GM23338 (cell line): ENCODE data around the gene IMPG2. TPM values are rescaled to one million over a fixed set of nuclear protein-coding genes. Genes with fewer than 3 reads are reported as not detected.

Experiments used
- ATAC-seq: fragments of 200-7000 bp; cut with Tn5 transposase; 3 replicates; pipeline ENCODE4 v1.9.1; 2020
- DNase-seq: peaks from one replicate; pipeline ENCODE4 v3.0.0-alpha.2; 2015; ENCODE audit warnings: low spot score
- H2AFZ ChIP-seq: fragments of 200-600 bp; sonication (generic); 2 replicates; pipeline ENCODE4 v1.8.0; 2016; ENCODE audit warnings: antibody characterized with exemption, mild to moderate bottlenecking, moderate library complexity
- H3F3A ChIP-seq: fragments of 200-600 bp; sonication (generic); replicated peaks from 2 replicates; pipeline ENCODE4 v1.8.0; 2017; ENCODE audit warnings: antibody characterized with exemption, mixed run types, low read depth
- H3K27ac ChIP-seq: fragments of 200-600 bp; sonication (generic); 2 replicates; pipeline ENCODE4 v1.6.1; 2016; ENCODE audit warnings: low read depth
- H3K27me3 ChIP-seq: fragments of 200-600 bp; sonication (generic); 2 replicates; pipeline ENCODE4 v1.8.0; 2016; ENCODE audit warnings: mild to moderate bottlenecking, mixed run types, moderate library complexity; ENCODE audit not compliant: insufficient read depth
- H3K36me3 ChIP-seq: fragments of 200-600 bp; sonication (generic); 2 replicates; pipeline ENCODE4 v1.8.0; 2016; ENCODE audit warnings: mild to moderate bottlenecking; ENCODE audit not compliant: insufficient read depth
- H3K4me1 ChIP-seq: fragments of 200-600 bp; sonication (generic); 2 replicates; pipeline ENCODE4 v1.8.0; 2016; ENCODE audit warnings: mild to moderate bottlenecking, moderate library complexity; ENCODE audit not compliant: insufficient read depth
- H3K4me2 ChIP-seq: fragments of 200-600 bp; sonication (generic); 2 replicates; pipeline ENCODE4 v1.7.1; 2017; ENCODE audit warnings: mixed run types
- H3K4me3 ChIP-seq: fragments of 200-600 bp; sonication (generic); 2 replicates; pipeline ENCODE4 v1.6.1; 2016; ENCODE audit warnings: mixed run types
- H3K79me2 ChIP-seq: fragments of 200-600 bp; sonication (generic); replicated peaks from 2 replicates; pipeline ENCODE4 v1.8.0; 2017; ENCODE audit warnings: mild to moderate bottlenecking; ENCODE audit not compliant: insufficient read depth
- H3K9me2 ChIP-seq: fragments of 200-600 bp; sonication (generic); 2 replicates; pipeline ENCODE4 v1.8.0; 2017; ENCODE audit not compliant: insufficient read depth
- H4K20me1 ChIP-seq: fragments of 200-600 bp; sonication (generic); replicated peaks from 2 replicates; pipeline ENCODE4 v1.8.0; 2017; ENCODE audit warnings: mild to moderate bottlenecking; ENCODE audit not compliant: insufficient read depth
- H3K27ac Mint-ChIP-seq: 2 replicates; pipeline ENCODE4 v1.8.0; 2020; ENCODE audit warnings: inconsistent platforms, mild to moderate bottlenecking, moderate library complexity, mixed read lengths
- H3K27me3 Mint-ChIP-seq: 3 replicates; pipeline ENCODE4 v1.8.0; 2022; ENCODE audit warnings: low read depth, mild to moderate bottlenecking, moderate library complexity, mixed read lengths, inconsistent platforms; ENCODE audit not compliant: insufficient read depth, poor library complexity
- H3K36me3 Mint-ChIP-seq: 3 replicates; pipeline ENCODE4 v1.8.0; 2021; ENCODE audit warnings: low read depth, mild to moderate bottlenecking, inconsistent platforms, moderate library complexity, mixed read lengths
- H3K4me1 Mint-ChIP-seq: 3 replicates; pipeline ENCODE4 v1.8.0; 2020; ENCODE audit warnings: mild to moderate bottlenecking, inconsistent platforms, mixed read lengths
- H3K4me3 Mint-ChIP-seq: 3 replicates; pipeline ENCODE4 v1.8.0; 2021; ENCODE audit warnings: moderate library complexity, mild to moderate bottlenecking, inconsistent platforms, mixed read lengths
- H3K9me3 Mint-ChIP-seq: 3 replicates; pipeline ENCODE4 v1.8.0; 2020; ENCODE audit warnings: moderate library complexity, mild to moderate bottlenecking, inconsistent platforms, mixed read lengths
- CREB1 ChIP-seq: fragments of 250-450 bp; sonication (Bioruptor Pico); IDR thresholded peaks from 2 replicates; pipeline ENCODE4 v1.5.0; 2020; ENCODE audit warnings: low read depth, mild to moderate bottlenecking, moderate library complexity
- ETS1 ChIP-seq: IDR thresholded peaks from 2 replicates; pipeline ENCODE4 v1.6.1; 2016; ENCODE audit warnings: antibody characterized with exemption
- EZH2 ChIP-seq: fragments of 200-600 bp; sonication (generic); IDR thresholded peaks from one replicate; pipeline ENCODE4 v1.8.0; 2017; ENCODE audit warnings: antibody characterized with exemption, mild to moderate bottlenecking, low read depth; ENCODE audit not compliant: unreplicated experiment
- EZH2phosphoT487 ChIP-seq: fragments of 200-600 bp; sonication (generic); IDR thresholded peaks from one replicate; pipeline ENCODE4 v1.8.1; 2018; ENCODE audit warnings: antibody characterized with exemption; ENCODE audit not compliant: unreplicated experiment
- JUNB ChIP-seq: IDR thresholded peaks from one replicate; pipeline ENCODE4 v1.6.1; 2016; ENCODE audit warnings: antibody characterized with exemption; ENCODE audit not compliant: unreplicated experiment
- NANOG ChIP-seq: IDR thresholded peaks from 2 replicates; pipeline ENCODE4 v1.6.1; 2016; ENCODE audit warnings: antibody characterized with exemption, borderline replicate concordance
- POLR2AphosphoS5 ChIP-seq: IDR thresholded peaks from 2 replicates; pipeline ENCODE4 v1.6.1; 2016; ENCODE audit warnings: antibody characterized with exemption, low read depth
- REST ChIP-seq: IDR thresholded peaks from one replicate; pipeline ENCODE4 v1.6.1; 2018; ENCODE audit warnings: antibody characterized with exemption; ENCODE audit not compliant: unreplicated experiment
- STAT1 ChIP-seq: IDR thresholded peaks from one replicate; pipeline ENCODE4 v1.6.1; 2016; ENCODE audit warnings: antibody characterized with exemption; ENCODE audit not compliant: unreplicated experiment
- ZNF114 ChIP-seq: fragments of 250-450 bp; sonication (Bioruptor Pico); IDR thresholded peaks from 2 replicates; pipeline ENCODE4 v1.5.0; 2020; ENCODE audit warnings: mild to moderate bottlenecking, moderate library complexity
- ZNF331 ChIP-seq: fragments of 250-450 bp; sonication (Bioruptor Pico); IDR thresholded peaks from 2 replicates; pipeline ENCODE4 v1.5.0; 2020; ENCODE audit warnings: low read depth, mild to moderate bottlenecking, moderate library complexity
- ZNF462 ChIP-seq: fragments of 250-450 bp; sonication (Bioruptor Pico); IDR thresholded peaks from 2 replicates; pipeline ENCODE4 v1.5.0; 2020; ENCODE audit warnings: mild to moderate bottlenecking, moderate library complexity
- polyA plus RNA-seq: library from polyadenylated mRNA; unstranded; fragments of >200 nt; fragmentation: Nextera tagmentation; extraction: Ambion mirVana; gene quantifications from 2 replicates; pipeline ENCODE4 v1.2.1, GENCODE V29; 2016
- total RNA-seq: library from RNA; depleted of rRNA; stranded (reverse); fragments of >200 nt; shearing (Covaris generic); gene quantifications from 2 replicates; pipeline ENCODE4 v1.2.3, GENCODE V29; 2014
- TF ChIP-seq, protein P1 (sequence below), 2 experiments: fragments of 200-600 bp in 1 of 2; sonication (generic) in 1 of 2; conservative IDR thresholded peaks; 2 replicates each; pipeline versions ENCODE4 v1.5.1 to v1.6.1; 2016 to 2017; ENCODE audit warnings: antibody characterized with exemption in 2 of 2, low read depth in 2 of 2, mild to moderate bottlenecking in 2 of 2, moderate library complexity in 1 of 2

The IMPG2 gene
- total and polyA plus RNA-seq, 2 experiments from 2014 or later: not detected

DNA sequence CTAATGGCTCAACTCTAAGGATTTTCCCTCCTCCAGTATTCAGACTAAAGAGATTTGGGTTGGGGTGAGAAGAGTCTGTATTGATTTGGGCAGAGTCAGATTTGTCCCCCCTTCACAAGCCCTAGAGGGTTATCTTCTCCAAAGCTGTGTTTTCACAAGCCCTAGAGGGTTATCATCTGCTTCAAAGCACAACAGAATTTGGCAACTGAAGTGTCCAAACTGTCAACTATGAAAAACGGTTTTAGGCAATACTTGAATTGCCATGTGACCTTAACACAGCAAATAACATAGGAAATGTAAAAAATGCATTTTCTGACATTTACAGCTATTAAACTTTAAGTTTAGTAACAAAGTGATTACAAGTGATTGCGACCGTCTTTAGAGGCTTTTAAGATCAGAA, 119.9 kb downstream of the IMPG2 start:
- Mint-ChIP-seq H3K36me3 (no peaks in the 10 kb centered on the region), H3K9me3 (no peaks in the 10 kb centered on the region), H3K27me3 (peaks cover 5% of the 10 kb centered on the region), H3K27ac (no peak overlapping the region), H3K4me3 (no peak overlapping the region), H3K4me1 (peaks cover 5% of the 10 kb centered on the region; the same call in 2 of the 3 replicates)
- Histone ChIP-seq H3K9me2 (no peaks in the 10 kb centered on the region), H4K20me1 (no peaks in the 10 kb centered on the region), H3K4me2 (no peak overlapping the region), H3K36me3 (no peaks in the 10 kb centered on the region), H3K27ac (no peak overlapping the region), H3K4me1 (no peaks in the 10 kb centered on the region), H3K27me3 (no peaks in the 10 kb centered on the region), H3K4me3 (no peak overlapping the region), H2AFZ (no peak overlapping the region), H3F3A (no peaks in the 10 kb centered on the region), H3K79me2 (no peaks in the 10 kb centered on the region)
- DNase-seq (no peak), ATAC-seq (no peak)
- TF ChIP-seq ETS1: no peak
- TF ChIP-seq, protein P1, sequence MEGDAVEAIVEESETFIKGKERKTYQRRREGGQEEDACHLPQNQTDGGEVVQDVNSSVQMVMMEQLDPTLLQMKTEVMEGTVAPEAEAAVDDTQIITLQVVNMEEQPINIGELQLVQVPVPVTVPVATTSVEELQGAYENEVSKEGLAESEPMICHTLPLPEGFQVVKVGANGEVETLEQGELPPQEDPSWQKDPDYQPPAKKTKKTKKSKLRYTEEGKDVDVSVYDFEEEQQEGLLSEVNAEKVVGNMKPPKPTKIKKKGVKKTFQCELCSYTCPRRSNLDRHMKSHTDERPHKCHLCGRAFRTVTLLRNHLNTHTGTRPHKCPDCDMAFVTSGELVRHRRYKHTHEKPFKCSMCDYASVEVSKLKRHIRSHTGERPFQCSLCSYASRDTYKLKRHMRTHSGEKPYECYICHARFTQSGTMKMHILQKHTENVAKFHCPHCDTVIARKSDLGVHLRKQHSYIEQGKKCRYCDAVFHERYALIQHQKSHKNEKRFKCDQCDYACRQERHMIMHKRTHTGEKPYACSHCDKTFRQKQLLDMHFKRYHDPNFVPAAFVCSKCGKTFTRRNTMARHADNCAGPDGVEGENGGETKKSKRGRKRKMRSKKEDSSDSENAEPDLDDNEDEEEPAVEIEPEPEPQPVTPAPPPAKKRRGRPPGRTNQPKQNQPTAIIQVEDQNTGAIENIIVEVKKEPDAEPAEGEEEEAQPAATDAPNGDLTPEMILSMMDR (conservative IDR thresholded peaks at IDR 0.05; ENCODE audit: low read depth in 2 of 2): no peak
- TF ChIP-seq REST: no peak
- TF ChIP-seq STAT1: no peak
- no peak for TF ChIP-seq ZNF462 (CRISPR knock-in tag)
- TF ChIP-seq EZH2: no peak
- TF ChIP-seq ZNF331: no peak
- no peak for TF ChIP-seq CREB1 (CRISPR knock-in tag)
- TF ChIP-seq NANOG: no peak
- TF ChIP-seq JUNB: no peak
- no peak for TF ChIP-seq POLR2AphosphoS5
- TF ChIP-seq ZNF114 (CRISPR knock-in tag): no peak
- no peak for TF ChIP-seq EZH2phosphoT487
